HG03045 (cell line): ENCODE data around the gene COL6A2.
"Not testable (repeated sequence)": the region's sequence is repeated elsewhere in the genome, so short reads cannot be mapped to it uniquely, and the experiment has no call there.

Experiments
- ATAC-seq: cut with Tn5 transposase; IDR thresholded peaks from one replicate; pipeline ENCODE4 v1.9.1; 2021; ENCODE audit warnings: mild to moderate bottlenecking, moderate library complexity; ENCODE audit not compliant: unreplicated experiment

The COL6A2 gene

GRCh38 chr21:46097336-46098293 lies at the start of gene COL6A2:
TSS of gene COL6A2 (plus strand) at chr21:46098112.
- no peak for ATAC-seq

- ATAC-seq: no peak
Observed at GRCh38 chr21:46048926-46049889, 48.7 kb upstream of the COL6A2 start.

- ATAC-seq: no peak
Observed at GRCh38 chr21:46049890-46050667, 47.8 kb upstream of the COL6A2 start.

- no peak for ATAC-seq
Observed at GRCh38 chr21:46050668-46051378, 47.1 kb upstream of the COL6A2 start.

- no peak for ATAC-seq
Observed at GRCh38 chr21:46051379-46051770, 46.5 kb upstream of the COL6A2 start.

GRCh38 chr21:46051821-46052675 lies 45.9 kb upstream of the COL6A2 start:
- ATAC-seq: no peak

GRCh38 chr21:46052703-46053651 lies 44.9 kb upstream of the COL6A2 start:
- ATAC-seq: no peak

GRCh38 chr21:46054031-46054430 lies 43.9 kb upstream of the COL6A2 start:
- no peak for ATAC-seq

GRCh38 chr21:46054451-46054881 lies 43.4 kb upstream of the COL6A2 start:
- ATAC-seq: no peak

- ATAC-seq: no peak
Observed at GRCh38 chr21:46055863-46056281, 42.0 kb upstream of the COL6A2 start.

GRCh38 chr21:46056450-46056903 lies 41.4 kb upstream of the COL6A2 start:
- no peak for ATAC-seq

- ATAC-seq: no peak
Observed at GRCh38 chr21:46057111-46057709, 40.7 kb upstream of the COL6A2 start.

- no peak for ATAC-seq
Observed at GRCh38 chr21:46057710-46058241, 40.1 kb upstream of the COL6A2 start.

GRCh38 chr21:46058431-46059145 lies 39.3 kb upstream of the COL6A2 start:
- no peak for ATAC-seq

- no peak for ATAC-seq
Observed at GRCh38 chr21:46059195-46059594, 38.7 kb upstream of the COL6A2 start.

- ATAC-seq: not testable (repeated sequence)
Observed at GRCh38 chr21:46059711-46060455, 38.0 kb upstream of the COL6A2 start.
